CD4-positive, alpha-beta T cell (primary cell): ENCODE data around the gene DEPDC5. TPM values are rescaled to one million over a fixed set of nuclear protein-coding genes. Genes with fewer than 3 reads are reported as not detected.
"Not testable (repeated sequence)": the region's sequence is repeated elsewhere in the genome, so short reads cannot be mapped to it uniquely, and the experiment has no call there.

Experiments
- ATAC-seq: fragments of 200-7000 bp; cut with Tn5 transposase; one replicate; pipeline ENCODE4 v1.10.0; 2022; ENCODE audit warnings: mild to moderate bottlenecking; ENCODE audit not compliant: poor library complexity
- CTCF ChIA-PET: fragments of 350-600 bp; sonication (Branson Sonifier 250); formaldehyde crosslinking; loops from one replicate; lab custom pipeline; 2021; ENCODE audit warnings: antibody characterized with exemption, inconsistent platforms; lab: Charles Lee
- POLR2A ChIA-PET: fragments of 350-600 bp; sonication (Branson Sonifier 250); formaldehyde crosslinking; loops from one replicate; lab custom pipeline; 2021; ENCODE audit warnings: antibody characterized with exemption, inconsistent platforms; lab: Charles Lee
- DNase-seq, 14 experiments: peaks; one replicate each; pipeline ENCODE4 v3.0.0-alpha.2; 2013 to 2020; ENCODE audit warnings: mixed read lengths in 2 of 14
- H3K27ac ChIP-seq, 2 donors: one replicate each; pipeline versions ENCODE4 v1.5.1 to v1.7.0; 2013; ENCODE audit warnings: low read length in 2 of 2, low read depth in 1 of 2, mild to moderate bottlenecking in 1 of 2
- H3K27me3 ChIP-seq, 2 experiments: 1 replicate in 1 of 2; 2 replicates in 1 of 2; pipeline versions ENCODE4 v1.6.1 to v1.7.0; 2013; ENCODE audit warnings: low read length in 2 of 2, control low read depth in 1 of 2, mild to moderate bottlenecking in 1 of 2, moderate library complexity in 1 of 2; ENCODE audit not compliant: insufficient read depth in 2 of 2, control insufficient read depth in 1 of 2
- H3K36me3 ChIP-seq: one replicate; pipeline ENCODE4 v1.6.1; 2013; ENCODE audit warnings: low read length, control low read depth; ENCODE audit not compliant: insufficient read depth
- H3K4me1 ChIP-seq: one replicate; pipeline ENCODE4 v1.6.1; 2013; ENCODE audit warnings: low read length, control low read depth; ENCODE audit not compliant: insufficient read depth
- H3K4me3 ChIP-seq: one replicate; pipeline ENCODE4 v1.5.1; 2013; ENCODE audit warnings: mild to moderate bottlenecking, low read length, moderate library complexity
- H3K9me3 ChIP-seq, 2 experiments: 1 replicate in 1 of 2; 2 replicates in 1 of 2; pipeline versions ENCODE4 v1.6.1 to v1.7.0; 2013; ENCODE audit warnings: low read length in 2 of 2, mild to moderate bottlenecking in 2 of 2, control low read depth in 1 of 2, moderate library complexity in 1 of 2; ENCODE audit not compliant: control insufficient read depth in 1 of 2, insufficient read depth in 1 of 2
- H3K27ac Mint-ChIP-seq: one replicate; pipeline ENCODE4 v1.8.0; 2020; ENCODE audit warnings: mixed read lengths
- H3K27me3 Mint-ChIP-seq: one replicate; pipeline ENCODE4 v1.8.0; 2021; ENCODE audit warnings: mixed read lengths
- H3K36me3 Mint-ChIP-seq: one replicate; pipeline ENCODE4 v1.8.0; 2021; ENCODE audit warnings: low read depth, mixed read lengths
- H3K4me1 Mint-ChIP-seq: one replicate; pipeline ENCODE4 v1.8.0; 2021; ENCODE audit warnings: low read depth, mixed read lengths
- H3K4me3 Mint-ChIP-seq: one replicate; pipeline ENCODE4 v1.8.0; 2020; ENCODE audit warnings: mild to moderate bottlenecking, mixed read lengths
- H3K9me3 Mint-ChIP-seq: one replicate; pipeline ENCODE4 v1.8.0; 2020; ENCODE audit warnings: mixed read lengths
- intact Hi-C, 2 experiments: fragments of 100-400 bp; cut with DNase I in 1 of 2; cut with micrococcal nuclease in 1 of 2; formaldehyde crosslinking; loops; one replicate each; pipeline versions ENCODE4 v1.15.1 to v1.9.0; 2023 to 2025; cut with DNase I, micrococcal nuclease
- total RNA-seq, 174 experiments: library from RNA in 2 of 174; stranded (reverse) in 2 of 174; gene quantifications; one replicate each; pipeline ENCODE4 v1.2.3 and lab custom pipeline; 2021 to 2026
- TF ChIP-seq, protein P1 (sequence below): fragments of 200-600 bp; IDR thresholded peaks from one replicate; pipeline ENCODE4 v1.8.0; 2022; ENCODE audit warnings: antibody characterized with exemption, mild to moderate bottlenecking

Gene DEPDC5
- total RNA-seq, 2 experiments from 2014 or later: 32.9 to 36.6 TPM

DNA sequence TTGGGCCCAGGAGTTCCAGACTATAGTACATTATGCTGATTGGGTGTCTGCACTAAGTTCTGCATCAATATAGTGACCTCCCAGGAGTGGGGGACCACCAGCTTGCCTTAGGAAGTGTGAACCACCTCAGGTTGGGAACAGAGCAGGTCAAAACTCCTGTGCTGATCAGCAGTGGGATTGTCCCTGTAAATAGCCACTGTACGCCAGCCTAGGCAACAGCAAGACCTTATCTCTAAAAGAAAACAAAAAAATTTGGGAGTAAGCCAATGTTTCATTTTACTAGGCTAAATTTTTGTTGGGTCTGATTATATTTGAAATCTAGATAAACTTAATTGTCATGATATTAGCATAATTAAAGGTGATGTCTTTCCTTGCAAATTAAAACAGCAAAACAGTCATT lies 3.4 kb downstream of the DEPDC5 start:
- Mint-ChIP-seq H3K27ac (no peak overlapping the region), H3K4me3 (no peak overlapping the region), H3K36me3 (peaks cover 40% of the 10 kb centered on the region), H3K27me3 (no peaks in the 10 kb centered on the region), H3K4me1 (peaks cover 30% of the 10 kb centered on the region), H3K9me3 (no peaks in the 10 kb centered on the region)
- TF ChIP-seq, protein P1, sequence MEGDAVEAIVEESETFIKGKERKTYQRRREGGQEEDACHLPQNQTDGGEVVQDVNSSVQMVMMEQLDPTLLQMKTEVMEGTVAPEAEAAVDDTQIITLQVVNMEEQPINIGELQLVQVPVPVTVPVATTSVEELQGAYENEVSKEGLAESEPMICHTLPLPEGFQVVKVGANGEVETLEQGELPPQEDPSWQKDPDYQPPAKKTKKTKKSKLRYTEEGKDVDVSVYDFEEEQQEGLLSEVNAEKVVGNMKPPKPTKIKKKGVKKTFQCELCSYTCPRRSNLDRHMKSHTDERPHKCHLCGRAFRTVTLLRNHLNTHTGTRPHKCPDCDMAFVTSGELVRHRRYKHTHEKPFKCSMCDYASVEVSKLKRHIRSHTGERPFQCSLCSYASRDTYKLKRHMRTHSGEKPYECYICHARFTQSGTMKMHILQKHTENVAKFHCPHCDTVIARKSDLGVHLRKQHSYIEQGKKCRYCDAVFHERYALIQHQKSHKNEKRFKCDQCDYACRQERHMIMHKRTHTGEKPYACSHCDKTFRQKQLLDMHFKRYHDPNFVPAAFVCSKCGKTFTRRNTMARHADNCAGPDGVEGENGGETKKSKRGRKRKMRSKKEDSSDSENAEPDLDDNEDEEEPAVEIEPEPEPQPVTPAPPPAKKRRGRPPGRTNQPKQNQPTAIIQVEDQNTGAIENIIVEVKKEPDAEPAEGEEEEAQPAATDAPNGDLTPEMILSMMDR: no peak
- no peak overlapping the region for H3K27ac ChIP-seq
- no peaks in the 10 kb centered on the region for H3K27me3 ChIP-seq
- H3K36me3 ChIP-seq: peaks cover 20% of the 10 kb centered on the region
- no peaks in the 10 kb centered on the region for H3K9me3 ChIP-seq
- ChIA-PET CTCF (no interaction called here), POLR2A (no interaction called here)
- ATAC-seq (no peak), DNase-seq (no peak)
- no peak overlapping the region for H3K4me3 ChIP-seq
- H3K4me1 ChIP-seq: peaks cover 22% of the 10 kb centered on the region
- intact Hi-C loops: loop anchor here in 1 of 2 experiments (10.0 kb wide), 1 partner anchor 1162 kb away; the partner anchor contains the start of gene PES1

DNA sequence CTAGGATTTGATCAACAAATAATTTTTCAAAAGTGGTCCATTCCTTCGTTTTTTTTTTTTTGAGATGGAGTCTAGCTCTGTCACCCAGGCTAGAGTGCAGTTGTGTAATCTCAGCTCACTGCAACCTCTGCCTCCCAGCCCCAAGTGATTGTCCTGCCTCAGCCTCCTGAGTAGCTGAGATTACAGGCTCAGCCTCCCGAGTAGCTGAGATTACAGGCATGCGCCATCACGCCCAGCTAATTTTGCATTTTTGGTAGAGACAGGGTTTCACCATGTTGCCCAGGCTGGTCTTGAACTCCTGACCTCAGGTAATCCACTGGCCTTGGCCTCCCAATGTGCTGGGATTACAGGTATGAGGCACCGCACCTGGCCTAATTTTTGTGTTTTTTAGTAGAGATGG lies 5.0 kb downstream of the DEPDC5 start:
- H3K27ac Mint-ChIP-seq, H3K27ac ChIP-seq, H3K9me3 Mint-ChIP-seq, H3K9me3 ChIP-seq, CTCF ChIA-PET, H3K27me3 ChIP-seq, ATAC-seq, H3K4me3 Mint-ChIP-seq, H3K27me3 Mint-ChIP-seq, H3K4me3 ChIP-seq, DNase-seq: not testable (repeated sequence)
- Mint-ChIP-seq H3K36me3 (peaks cover 46% of the 10 kb centered on the region), H3K4me1 (peaks cover 15% of the 10 kb centered on the region)
- H3K4me1 ChIP-seq: peaks cover 11% of the 10 kb centered on the region
- intact Hi-C loops: loop anchor here in 1 of 2 experiments (10.0 kb wide), 1 partner anchor 1164 kb away; the partner anchor contains the start of gene PES1
- POLR2A ChIA-PET: interaction anchor here (0.7 kb wide), 1 partner anchor 17 kb away, joined by 3 read pairs; no protein-coding TSS in a partner anchor
- H3K36me3 ChIP-seq: peaks cover 28% of the 10 kb centered on the region

DNA sequence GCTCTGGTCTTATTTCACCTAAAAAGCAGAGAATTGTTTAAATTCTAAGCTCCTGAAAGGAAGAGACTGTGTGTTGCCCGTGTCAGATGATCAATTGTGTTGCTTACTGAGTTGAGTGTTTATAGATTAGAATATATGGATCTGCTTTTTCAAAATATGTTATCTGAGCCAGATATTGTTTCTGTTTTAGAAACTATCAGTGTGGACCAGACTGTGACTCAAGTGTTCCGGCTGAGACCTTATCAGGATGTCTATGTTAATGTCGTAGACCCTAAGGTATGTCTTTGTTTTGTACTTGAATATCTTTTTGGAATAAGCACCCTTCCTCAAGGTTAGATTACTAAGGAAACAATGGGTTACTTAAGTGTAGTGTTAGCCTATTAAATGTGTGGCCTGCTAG lies 11.0 kb downstream of the DEPDC5 start:
- no peaks in the 10 kb centered on the region for H3K9me3 Mint-ChIP-seq
- H3K27ac Mint-ChIP-seq: no peak overlapping the region
- POLR2A ChIA-PET: interaction anchor here (0.5 to 0.9 kb wide), 3 partner anchors 20 to 216 kb away, joined by 3 to 4 read pairs (median 3); no protein-coding TSS in a partner anchor
- Histone ChIP-seq H3K36me3 (peaks cover 60% of the 10 kb centered on the region), H3K4me3 (no peak overlapping the region), H3K27ac (no peak overlapping the region), H3K9me3 (no peaks in the 10 kb centered on the region), H3K27me3 (no peaks in the 10 kb centered on the region), H3K4me1 (no peaks in the 10 kb centered on the region)
- DNase-seq (no peak), ATAC-seq (no peak)
- H3K4me1 Mint-ChIP-seq: no peaks in the 10 kb centered on the region
- TF ChIP-seq, protein P1: no peak
- H3K27me3 Mint-ChIP-seq: no peaks in the 10 kb centered on the region
- CTCF ChIA-PET: no interaction called here
- intact Hi-C loops: no loop called here
- no peak overlapping the region for H3K4me3 Mint-ChIP-seq
- peaks cover 75% of the 10 kb centered on the region for H3K36me3 Mint-ChIP-seq
